HEK293 (cell line): ENCODE measurements around the gene INTS1.
A peak's percentile ranks its signal among the peaks of the same experiment; 100 is the strongest.

ENCODE experiments used
- CTCF ChIA-PET: fragments of 350-600 bp; formaldehyde crosslinking; extraction: SDS; loops from one replicate; lab custom pipeline; 2021; ENCODE audit warnings: antibody characterized with exemption; lab: Yijun Ruan, JAX
- POLR2A ChIA-PET: fragments of 300-600 bp; formaldehyde crosslinking; extraction: SDS; loops from one replicate; lab custom pipeline; 2020; ENCODE audit warnings: antibody characterized with exemption, inconsistent platforms; lab: Yijun Ruan, JAX
- H3K27ac ChIP-seq: fragments of 200-500 bp; sonication (Bioruptor generic); 2 replicates; pipeline ENCODE4 v1.5.1; 2014; ENCODE audit warnings: low read depth, low read length, control low read depth, inconsistent platforms; ENCODE audit errors: extremely low read depth
- H3K36me3 ChIP-seq, 2 experiments: fragments of 200-500 bp in 1 of 2; sonication (Bioruptor generic) in 1 of 2; 1 replicate in 1 of 2; 2 replicates in 1 of 2; pipeline ENCODE4 v1.5.1; 2014 to 2017; ENCODE audit warnings: inconsistent platforms in 2 of 2, low read length in 2 of 2; ENCODE audit not compliant: control insufficient read depth in 2 of 2, insufficient read depth in 1 of 2
- H3K4me1 ChIP-seq: fragments of 200-500 bp; sonication (Bioruptor generic); 2 replicates; pipeline ENCODE4 v1.5.1; 2014; ENCODE audit warnings: mild to moderate bottlenecking, low read length, inconsistent platforms; ENCODE audit not compliant: control insufficient read depth, insufficient read depth
- H3K4me3 ChIP-seq: 2 replicates; pipeline ENCODE4 v1.5.1; 2011; ENCODE audit warnings: low read depth, mild to moderate bottlenecking, control low read depth, low read length, moderate library complexity
- H3K9me3 ChIP-seq: fragments of 200-500 bp; sonication (Bioruptor generic); 2 replicates; pipeline ENCODE4 v1.5.1; 2014; ENCODE audit warnings: low read depth, low read length, inconsistent platforms; ENCODE audit not compliant: control insufficient read depth, insufficient read depth
- HOXC10 ChIP-seq: sonication (generic); formaldehyde crosslinking; IDR thresholded peaks from 2 replicates; pipeline ENCODE4 v1.8.1; 2023; ENCODE audit warnings: mild to moderate bottlenecking, missing genetic modification reagents
- IKZF3 ChIP-seq: fragments of 450-650 bp; IDR thresholded peaks from 2 replicates; pipeline ENCODE4 v1.5.0; 2018; ENCODE audit warnings: missing biosample characterization, mild to moderate bottlenecking, missing genetic modification characterization, moderate library complexity
- KLF7 ChIP-seq: fragments of 450-650 bp; formaldehyde crosslinking; IDR thresholded peaks from 2 replicates; pipeline ENCODE4 v1.5.1; 2016; ENCODE audit warnings: missing biosample characterization, missing genetic modification characterization, borderline replicate concordance
- ZBTB21 ChIP-seq: fragments of 450-650 bp; formaldehyde crosslinking; IDR thresholded peaks from 2 replicates; pipeline ENCODE4 v1.5.1; 2017; ENCODE audit warnings: missing biosample characterization, missing genetic modification characterization
- ZNF114 ChIP-seq: fragments of 450-650 bp; formaldehyde crosslinking; IDR thresholded peaks from 2 replicates; pipeline ENCODE4 v1.5.0; 2017; ENCODE audit warnings: missing biosample characterization, missing genetic modification characterization
- ZNF266 ChIP-seq: fragments of 450-650 bp; formaldehyde crosslinking; IDR thresholded peaks from 2 replicates; pipeline ENCODE4 v1.5.1; 2016; ENCODE audit warnings: missing biosample characterization, missing genetic modification characterization, low read depth
- ZNF335 ChIP-seq: fragments of 450-650 bp; formaldehyde crosslinking; conservative IDR thresholded peaks from 2 replicates; pipeline ENCODE4 v1.5.1; 2016; ENCODE audit warnings: missing biosample characterization, missing genetic modification characterization
- ZNF394 ChIP-seq: fragments of 450-650 bp; formaldehyde crosslinking; IDR thresholded peaks from 2 replicates; pipeline ENCODE4 v1.5.1; 2016; ENCODE audit warnings: missing biosample characterization, missing genetic modification characterization, mild to moderate bottlenecking, moderate library complexity, borderline replicate concordance
- ZNF404 ChIP-seq: fragments of 450-650 bp; formaldehyde crosslinking; IDR thresholded peaks from 2 replicates; pipeline ENCODE4 v1.5.1; 2017; ENCODE audit warnings: missing biosample characterization, missing genetic modification characterization
- ZNF473 ChIP-seq: fragments of 450-650 bp; formaldehyde crosslinking; IDR thresholded peaks from 2 replicates; pipeline ENCODE4 v1.5.1; 2017; ENCODE audit warnings: missing biosample characterization, missing genetic modification characterization
- ZNF777 ChIP-seq: fragments of 450-650 bp; formaldehyde crosslinking; IDR thresholded peaks from 2 replicates; pipeline ENCODE4 v1.5.1; 2017; ENCODE audit warnings: missing biosample characterization, missing genetic modification characterization, borderline replicate concordance
- ZNF843 ChIP-seq: fragments of 450-650 bp; formaldehyde crosslinking; IDR thresholded peaks from 2 replicates; pipeline ENCODE4 v1.5.1; 2016; ENCODE audit warnings: missing biosample characterization, missing genetic modification characterization
- TF ChIP-seq, protein P1 (sequence below): fragments of 450-650 bp; formaldehyde crosslinking; IDR thresholded peaks from 2 replicates; pipeline ENCODE4 v1.5.1; 2017; ENCODE audit warnings: missing biosample characterization, missing genetic modification characterization
- TF ChIP-seq, protein P2 (sequence below): fragments of 450-650 bp; formaldehyde crosslinking; IDR thresholded peaks from 2 replicates; pipeline ENCODE4 v1.5.1; 2017; ENCODE audit warnings: missing biosample characterization, missing genetic modification characterization
- TF ChIP-seq, protein P3 (sequence below): sonication (generic); formaldehyde crosslinking; IDR thresholded peaks from 2 replicates; pipeline ENCODE4 v1.8.1; 2022; ENCODE audit warnings: mild to moderate bottlenecking, moderate library complexity, missing genetic modification reagents
- TF ChIP-seq, protein P4 (sequence below): fragments of 450-650 bp; formaldehyde crosslinking; IDR thresholded peaks from 2 replicates; pipeline ENCODE4 v1.5.1; 2016; ENCODE audit warnings: missing biosample characterization, missing genetic modification characterization
- TF ChIP-seq, protein P5 (sequence below): fragments of 450-650 bp; formaldehyde crosslinking; IDR thresholded peaks from 2 replicates; pipeline ENCODE4 v1.5.1; 2016; ENCODE audit warnings: missing biosample characterization, missing genetic modification characterization, borderline replicate concordance
- TF ChIP-seq, protein P6 (sequence below): fragments of 450-650 bp; formaldehyde crosslinking; IDR thresholded peaks from 2 replicates; pipeline ENCODE4 v1.5.1; 2016; ENCODE audit warnings: missing biosample characterization, missing genetic modification characterization
- TF ChIP-seq, protein P7 (sequence below): fragments of 450-650 bp; formaldehyde crosslinking; IDR thresholded peaks from 2 replicates; pipeline ENCODE4 v1.5.1; 2016; ENCODE audit warnings: missing biosample characterization, missing genetic modification characterization

Gene INTS1

DNA sequence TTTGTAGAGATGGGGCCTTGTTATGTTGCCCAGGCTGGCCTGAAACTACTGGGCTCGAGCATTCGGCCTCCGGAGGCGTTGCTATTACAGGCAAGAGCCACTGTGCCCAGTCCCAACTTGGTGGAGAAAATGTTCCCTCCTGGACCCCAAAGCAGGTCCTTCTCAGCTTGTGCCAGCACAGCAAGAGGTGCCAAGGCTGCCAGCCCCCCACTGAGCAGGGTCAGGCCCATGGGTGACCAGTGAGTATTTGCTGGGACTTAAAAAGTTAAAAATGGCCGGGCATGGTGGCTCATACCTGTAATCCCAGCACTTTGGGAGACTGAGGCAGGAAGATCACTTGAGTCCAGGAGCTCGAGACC, 30.9 kb upstream of the INTS1 start (continued):
- TF ChIP-seq, protein P1, sequence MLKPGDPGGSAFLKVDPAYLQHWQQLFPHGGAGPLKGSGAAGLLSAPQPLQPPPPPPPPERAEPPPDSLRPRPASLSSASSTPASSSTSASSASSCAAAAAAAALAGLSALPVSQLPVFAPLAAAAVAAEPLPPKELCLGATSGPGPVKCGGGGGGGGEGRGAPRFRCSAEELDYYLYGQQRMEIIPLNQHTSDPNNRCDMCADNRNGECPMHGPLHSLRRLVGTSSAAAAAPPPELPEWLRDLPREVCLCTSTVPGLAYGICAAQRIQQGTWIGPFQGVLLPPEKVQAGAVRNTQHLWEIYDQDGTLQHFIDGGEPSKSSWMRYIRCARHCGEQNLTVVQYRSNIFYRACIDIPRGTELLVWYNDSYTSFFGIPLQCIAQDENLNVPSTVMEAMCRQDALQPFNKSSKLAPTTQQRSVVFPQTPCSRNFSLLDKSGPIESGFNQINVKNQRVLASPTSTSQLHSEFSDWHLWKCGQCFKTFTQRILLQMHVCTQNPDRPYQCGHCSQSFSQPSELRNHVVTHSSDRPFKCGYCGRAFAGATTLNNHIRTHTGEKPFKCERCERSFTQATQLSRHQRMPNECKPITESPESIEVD (tag by site-specific recombination), result no peak
- no peak for TF ChIP-seq ZNF777 (tag by site-specific recombination)
- TF ChIP-seq KLF7, result no peak
- TF ChIP-seq ZNF394, result no peak
- TF ChIP-seq ZNF404 (tag by site-specific recombination), result no peak
- TF ChIP-seq ZBTB21 (tag by site-specific recombination), result no peak
- TF ChIP-seq, protein P2, sequence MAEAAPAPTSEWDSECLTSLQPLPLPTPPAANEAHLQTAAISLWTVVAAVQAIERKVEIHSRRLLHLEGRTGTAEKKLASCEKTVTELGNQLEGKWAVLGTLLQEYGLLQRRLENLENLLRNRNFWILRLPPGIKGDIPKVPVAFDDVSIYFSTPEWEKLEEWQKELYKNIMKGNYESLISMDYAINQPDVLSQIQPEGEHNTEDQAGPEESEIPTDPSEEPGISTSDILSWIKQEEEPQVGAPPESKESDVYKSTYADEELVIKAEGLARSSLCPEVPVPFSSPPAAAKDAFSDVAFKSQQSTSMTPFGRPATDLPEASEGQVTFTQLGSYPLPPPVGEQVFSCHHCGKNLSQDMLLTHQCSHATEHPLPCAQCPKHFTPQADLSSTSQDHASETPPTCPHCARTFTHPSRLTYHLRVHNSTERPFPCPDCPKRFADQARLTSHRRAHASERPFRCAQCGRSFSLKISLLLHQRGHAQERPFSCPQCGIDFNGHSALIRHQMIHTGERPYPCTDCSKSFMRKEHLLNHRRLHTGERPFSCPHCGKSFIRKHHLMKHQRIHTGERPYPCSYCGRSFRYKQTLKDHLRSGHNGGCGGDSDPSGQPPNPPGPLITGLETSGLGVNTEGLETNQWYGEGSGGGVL (tag by site-specific recombination), result no peak
- no peak for TF ChIP-seq HOXC10 (CRISPR knock-in tag)
- TF ChIP-seq ZNF335 (tag by site-specific recombination), result no peak
- TF ChIP-seq, protein P3, sequence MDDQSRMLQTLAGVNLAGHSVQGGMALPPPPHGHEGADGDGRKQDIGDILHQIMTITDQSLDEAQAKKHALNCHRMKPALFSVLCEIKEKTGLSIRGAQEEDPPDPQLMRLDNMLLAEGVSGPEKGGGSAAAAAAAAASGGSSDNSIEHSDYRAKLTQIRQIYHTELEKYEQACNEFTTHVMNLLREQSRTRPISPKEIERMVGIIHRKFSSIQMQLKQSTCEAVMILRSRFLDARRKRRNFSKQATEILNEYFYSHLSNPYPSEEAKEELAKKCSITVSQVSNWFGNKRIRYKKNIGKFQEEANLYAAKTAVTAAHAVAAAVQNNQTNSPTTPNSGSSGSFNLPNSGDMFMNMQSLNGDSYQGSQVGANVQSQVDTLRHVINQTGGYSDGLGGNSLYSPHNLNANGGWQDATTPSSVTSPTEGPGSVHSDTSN (CRISPR knock-in tag), result no peak
- TF ChIP-seq ZNF266 (tag by site-specific recombination), result no peak
- TF ChIP-seq ZNF114 (tag by site-specific recombination), result no peak
- TF ChIP-seq, protein P4, sequence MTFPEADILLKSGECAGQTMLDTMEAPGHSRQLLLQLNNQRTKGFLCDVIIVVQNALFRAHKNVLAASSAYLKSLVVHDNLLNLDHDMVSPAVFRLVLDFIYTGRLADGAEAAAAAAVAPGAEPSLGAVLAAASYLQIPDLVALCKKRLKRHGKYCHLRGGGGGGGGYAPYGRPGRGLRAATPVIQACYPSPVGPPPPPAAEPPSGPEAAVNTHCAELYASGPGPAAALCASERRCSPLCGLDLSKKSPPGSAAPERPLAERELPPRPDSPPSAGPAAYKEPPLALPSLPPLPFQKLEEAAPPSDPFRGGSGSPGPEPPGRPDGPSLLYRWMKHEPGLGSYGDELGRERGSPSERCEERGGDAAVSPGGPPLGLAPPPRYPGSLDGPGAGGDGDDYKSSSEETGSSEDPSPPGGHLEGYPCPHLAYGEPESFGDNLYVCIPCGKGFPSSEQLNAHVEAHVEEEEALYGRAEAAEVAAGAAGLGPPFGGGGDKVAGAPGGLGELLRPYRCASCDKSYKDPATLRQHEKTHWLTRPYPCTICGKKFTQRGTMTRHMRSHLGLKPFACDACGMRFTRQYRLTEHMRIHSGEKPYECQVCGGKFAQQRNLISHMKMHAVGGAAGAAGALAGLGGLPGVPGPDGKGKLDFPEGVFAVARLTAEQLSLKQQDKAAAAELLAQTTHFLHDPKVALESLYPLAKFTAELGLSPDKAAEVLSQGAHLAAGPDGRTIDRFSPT (tag by site-specific recombination), result no peak

DNA sequence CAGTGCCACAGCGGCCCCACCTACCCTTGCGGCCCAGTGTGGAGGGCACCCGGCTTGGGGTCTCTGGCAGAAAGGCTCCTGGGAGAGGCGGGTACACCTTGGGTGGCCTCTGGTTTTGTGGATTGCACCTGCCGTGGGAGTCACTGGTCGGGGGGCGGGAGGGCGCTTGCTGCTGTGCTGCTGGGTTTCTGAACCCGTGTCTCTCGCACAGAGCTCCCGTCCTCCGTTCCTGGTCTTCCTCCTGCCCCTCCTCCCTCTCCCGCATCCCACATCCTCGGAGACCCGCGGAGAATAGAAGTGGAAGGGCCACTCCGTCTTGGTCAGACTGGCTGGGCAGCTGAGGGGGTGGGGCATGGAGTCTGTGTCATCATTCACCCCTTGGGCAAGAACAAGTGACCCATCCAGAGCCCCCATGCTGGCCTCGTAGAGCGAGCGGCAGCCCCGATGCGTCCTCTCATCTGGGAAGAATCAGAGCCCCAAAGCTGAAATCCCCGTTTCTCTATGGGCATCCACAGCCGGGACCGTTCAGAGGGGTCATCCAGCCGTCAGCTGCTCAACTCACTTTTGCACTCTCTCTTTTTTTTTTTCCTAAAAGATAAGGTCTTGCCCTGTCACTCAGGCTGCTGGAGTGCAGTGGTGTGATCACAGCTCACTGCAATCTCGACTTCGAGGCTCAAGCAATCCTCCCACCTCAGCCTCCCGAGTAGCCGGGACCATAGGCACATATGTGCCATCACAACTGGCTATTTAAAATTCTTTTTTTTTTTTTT, 30.3 kb upstream of the INTS1 start:
- Histone ChIP-seq H3K27ac (no peak overlapping the region), H3K4me1 (peaks cover 31% of the 10 kb centered on the region)
- CTCF ChIA-PET, result interaction anchor here (0.7 to 1.1 kb wide), 3 partner anchors 21 to 34 kb away, joined by 3 to 4 read pairs (median 4); partner anchors contain the start of gene TMEM184A

More for the DNA sequence above, 30.3 kb upstream of the INTS1 start:
- no peaks in the 10 kb centered on the region for H3K9me3 ChIP-seq
- POLR2A ChIA-PET, result interaction anchor here (1.0 to 6.8 kb wide), 6 partner anchors 14 to 36 kb away, joined by 3 to 40 read pairs (median 8); partner anchors contain the start of gene TMEM184A
- H3K4me3 ChIP-seq, result no peak overlapping the region
- peaks cover 0 to 6% of the 10 kb centered on the region in 2 experiments; a peak in 1 of 3 replicates for H3K36me3 ChIP-seq
- TF ChIP-seq ZNF843 (no peak), IKZF3 (tag by site-specific recombination) (peak; percentile 20; the same call in 1 of the 2 replicates), ZNF473 (tag by site-specific recombination) (no peak)
- TF ChIP-seq, protein P5, sequence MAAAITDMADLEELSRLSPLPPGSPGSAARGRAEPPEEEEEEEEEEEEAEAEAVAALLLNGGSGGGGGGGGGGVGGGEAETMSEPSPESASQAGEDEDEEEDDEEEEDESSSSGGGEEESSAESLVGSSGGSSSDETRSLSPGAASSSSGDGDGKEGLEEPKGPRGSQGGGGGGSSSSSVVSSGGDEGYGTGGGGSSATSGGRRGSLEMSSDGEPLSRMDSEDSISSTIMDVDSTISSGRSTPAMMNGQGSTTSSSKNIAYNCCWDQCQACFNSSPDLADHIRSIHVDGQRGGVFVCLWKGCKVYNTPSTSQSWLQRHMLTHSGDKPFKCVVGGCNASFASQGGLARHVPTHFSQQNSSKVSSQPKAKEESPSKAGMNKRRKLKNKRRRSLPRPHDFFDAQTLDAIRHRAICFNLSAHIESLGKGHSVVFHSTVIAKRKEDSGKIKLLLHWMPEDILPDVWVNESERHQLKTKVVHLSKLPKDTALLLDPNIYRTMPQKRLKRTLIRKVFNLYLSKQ, result no peak
- TF ChIP-seq, protein P6, sequence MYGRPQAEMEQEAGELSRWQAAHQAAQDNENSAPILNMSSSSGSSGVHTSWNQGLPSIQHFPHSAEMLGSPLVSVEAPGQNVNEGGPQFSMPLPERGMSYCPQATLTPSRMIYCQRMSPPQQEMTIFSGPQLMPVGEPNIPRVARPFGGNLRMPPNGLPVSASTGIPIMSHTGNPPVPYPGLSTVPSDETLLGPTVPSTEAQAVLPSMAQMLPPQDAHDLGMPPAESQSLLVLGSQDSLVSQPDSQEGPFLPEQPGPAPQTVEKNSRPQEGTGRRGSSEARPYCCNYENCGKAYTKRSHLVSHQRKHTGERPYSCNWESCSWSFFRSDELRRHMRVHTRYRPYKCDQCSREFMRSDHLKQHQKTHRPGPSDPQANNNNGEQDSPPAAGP, result no peak
- TF ChIP-seq, protein P7, sequence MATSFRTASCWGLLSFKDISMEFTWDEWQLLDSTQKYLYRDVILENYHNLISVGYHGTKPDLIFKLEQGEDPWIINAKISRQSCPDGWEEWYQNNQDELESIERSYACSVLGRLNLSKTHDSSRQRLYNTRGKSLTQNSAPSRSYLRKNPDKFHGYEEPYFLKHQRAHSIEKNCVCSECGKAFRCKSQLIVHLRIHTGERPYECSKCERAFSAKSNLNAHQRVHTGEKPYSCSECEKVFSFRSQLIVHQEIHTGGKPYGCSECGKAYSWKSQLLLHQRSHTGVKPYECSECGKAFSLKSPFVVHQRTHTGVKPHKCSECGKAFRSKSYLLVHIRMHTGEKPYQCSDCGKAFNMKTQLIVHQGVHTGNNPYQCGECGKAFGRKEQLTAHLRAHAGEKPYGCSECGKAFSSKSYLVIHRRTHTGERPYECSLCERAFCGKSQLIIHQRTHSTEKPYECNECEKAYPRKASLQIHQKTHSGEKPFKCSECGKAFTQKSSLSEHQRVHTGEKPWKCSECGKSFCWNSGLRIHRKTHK (tag by site-specific recombination), result no peak
